Mesothelial cell of epicardium (in vitro differentiated cells): ENCODE measurements around the gene TC2N. TPM values are rescaled to one million over a fixed set of nuclear protein-coding genes. Genes with fewer than 3 reads are reported as not detected.

Source experiments
- DNase-seq, 2 experiments: peaks; one replicate each; pipeline ENCODE4 v3.0.0; 2021; ENCODE audit warnings: low spot score in 2 of 2; ENCODE audit not compliant: unreplicated experiment in 2 of 2
- H3K27ac Mint-ChIP-seq: 2 replicates; pipeline ENCODE4 v1.8.0; 2021; ENCODE audit warnings: mixed read lengths
- H3K27me3 Mint-ChIP-seq: 2 replicates; pipeline ENCODE4 v1.8.0; 2021; ENCODE audit warnings: low read depth, mixed read lengths
- H3K36me3 Mint-ChIP-seq: 2 replicates; pipeline ENCODE4 v1.8.0; 2021; ENCODE audit warnings: mixed read lengths
- H3K4me1 Mint-ChIP-seq: 2 replicates; pipeline ENCODE4 v1.8.0; 2021; ENCODE audit warnings: mixed read lengths
- H3K4me3 Mint-ChIP-seq: 2 replicates; pipeline ENCODE4 v1.8.0; 2021; ENCODE audit warnings: mild to moderate bottlenecking, moderate library complexity, mixed read lengths
- H3K9me3 Mint-ChIP-seq: 2 replicates; pipeline ENCODE4 v1.8.0; 2021; ENCODE audit warnings: mixed read lengths
- CTCF ChIP-seq: fragments of 200-600 bp; sonication (generic); IDR thresholded peaks from one replicate; pipeline ENCODE4 v1.5.0; 2021; ENCODE audit warnings: antibody characterized with exemption; ENCODE audit not compliant: unreplicated experiment
- total RNA-seq: library from RNA; stranded (reverse); gene quantifications from 3 replicates; pipeline ENCODE4 v1.2.1, GENCODE V29; 2021

Gene TC2N
- total RNA-seq, 1 donor from 2014 or later = 8.5 TPM

GRCh38 chr14:91877376-91877915 lies 10.1 kb upstream of the TC2N start:
- no peak overlapping the region for H3K4me3 Mint-ChIP-seq
- H3K27me3 Mint-ChIP-seq = no peaks in the 10 kb centered on the region
- peaks cover 5% of the 10 kb centered on the region for H3K36me3 Mint-ChIP-seq
- H3K4me1 Mint-ChIP-seq = no peaks in the 10 kb centered on the region
- H3K9me3 Mint-ChIP-seq = no peaks in the 10 kb centered on the region
- DNase-seq = no peak
- H3K27ac Mint-ChIP-seq = no peak overlapping the region
- no peak for TF ChIP-seq CTCF

GRCh38 chr14:91876492-91876891 lies 9.2 kb upstream of the TC2N start:
- Mint-ChIP-seq H3K9me3 (no peaks in the 10 kb centered on the region), H3K36me3 (peaks cover 5% of the 10 kb centered on the region), H3K27ac (no peak overlapping the region), H3K4me3 (no peak overlapping the region), H3K4me1 (no peaks in the 10 kb centered on the region), H3K27me3 (no peaks in the 10 kb centered on the region)
- no peak for DNase-seq
- no peak for TF ChIP-seq CTCF

GRCh38 chr14:91875525-91876286 lies 8.4 kb upstream of the TC2N start:
- DNase-seq = no peak
- Mint-ChIP-seq H3K4me3 (no peak overlapping the region), H3K27ac (no peak overlapping the region), H3K27me3 (no peaks in the 10 kb centered on the region), H3K9me3 (no peaks in the 10 kb centered on the region), H3K36me3 (peaks cover 5% of the 10 kb centered on the region), H3K4me1 (no peaks in the 10 kb centered on the region)
- no peak for TF ChIP-seq CTCF

- no peak for DNase-seq
- TF ChIP-seq CTCF = no peak
Measured at GRCh38 chr14:91873471-91874415, 6.4 kb upstream of the TC2N start.

GRCh38 chr14:91872517-91873470 lies 5.5 kb upstream of the TC2N start:
- no peak for TF ChIP-seq CTCF
- H3K4me3 Mint-ChIP-seq = no peak overlapping the region
- no peak overlapping the region for H3K27ac Mint-ChIP-seq
- DNase-seq = no peak
- H3K4me1 Mint-ChIP-seq = no peaks in the 10 kb centered on the region
- no peaks in the 10 kb centered on the region for H3K9me3 Mint-ChIP-seq
- peaks cover 6% of the 10 kb centered on the region for H3K36me3 Mint-ChIP-seq
- H3K27me3 Mint-ChIP-seq = no peaks in the 10 kb centered on the region

More at GRCh38 chr14:91873471-91874415, 6.4 kb upstream of the TC2N start:
- no peak overlapping the region for H3K27ac Mint-ChIP-seq
- no peaks in the 10 kb centered on the region for H3K27me3 Mint-ChIP-seq
- H3K4me3 Mint-ChIP-seq = no peak overlapping the region
- H3K36me3 Mint-ChIP-seq = peaks cover 6% of the 10 kb centered on the region
- H3K9me3 Mint-ChIP-seq = no peaks in the 10 kb centered on the region
- H3K4me1 Mint-ChIP-seq = no peaks in the 10 kb centered on the region
